HG03095 (cell line): ENCODE measurements around the gene BTF3L4.
"Not testable (repeated sequence)": the region's sequence is repeated elsewhere in the genome, so short reads cannot be mapped to it uniquely, and the experiment has no call there.

Experiments used
- ATAC-seq: cut with Tn5 transposase; IDR thresholded peaks from one replicate; pipeline ENCODE4 v1.9.1; 2021; ENCODE audit warnings: moderate library complexity; ENCODE audit not compliant: unreplicated experiment

The BTF3L4 gene

GRCh38 chr1:52055066-52055865 is 829 bp upstream of the BTF3L4 start, which contains the start of gene TXNDC12:
Gene TXNDC12 (minus strand): TSS chr1:52055191. CDS start chr1:52055096, 95 bp downstream.
- peak; percentile 47 for ATAC-seq

GRCh38 chr1:52055866-52056162 is 281 bp upstream of the BTF3L4 start:
- ATAC-seq = no peak

DNA sequence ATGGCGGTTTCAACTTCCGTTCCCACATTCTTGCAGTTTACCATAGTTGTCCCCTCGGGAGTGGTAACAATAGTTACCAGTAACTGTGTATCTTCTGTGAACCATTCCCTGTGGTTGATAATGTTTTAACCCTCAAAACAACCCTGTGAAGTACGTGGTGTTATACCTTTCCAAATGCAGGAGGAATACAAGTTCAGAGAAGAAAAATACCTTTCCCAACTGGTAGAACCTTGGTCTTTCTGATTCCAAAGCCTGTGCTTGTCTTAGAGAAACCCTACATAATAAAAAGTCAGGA is 789 bp downstream of the BTF3L4 start:
- ATAC-seq = peak; percentile 37

DNA sequence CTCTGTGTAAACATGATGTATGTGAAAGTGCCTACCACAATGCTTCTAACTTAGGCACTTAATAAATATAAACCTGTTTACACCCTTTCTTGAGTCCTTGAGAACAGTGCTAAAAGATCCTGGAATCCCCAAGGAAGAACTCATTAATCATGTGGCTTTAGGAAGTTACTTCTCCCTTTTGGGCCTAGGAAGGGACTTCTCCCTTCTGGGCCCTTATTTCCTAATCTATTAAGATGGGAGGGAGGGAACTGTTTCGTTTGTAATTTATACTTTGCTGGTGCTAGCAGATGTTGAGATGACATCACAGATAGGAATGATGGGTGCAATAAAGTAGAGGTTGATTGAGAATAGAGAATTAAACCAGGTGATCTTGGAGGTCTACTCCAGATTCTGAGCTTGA is 1.2 kb downstream of the BTF3L4 start:
- no peak for ATAC-seq

DNA sequence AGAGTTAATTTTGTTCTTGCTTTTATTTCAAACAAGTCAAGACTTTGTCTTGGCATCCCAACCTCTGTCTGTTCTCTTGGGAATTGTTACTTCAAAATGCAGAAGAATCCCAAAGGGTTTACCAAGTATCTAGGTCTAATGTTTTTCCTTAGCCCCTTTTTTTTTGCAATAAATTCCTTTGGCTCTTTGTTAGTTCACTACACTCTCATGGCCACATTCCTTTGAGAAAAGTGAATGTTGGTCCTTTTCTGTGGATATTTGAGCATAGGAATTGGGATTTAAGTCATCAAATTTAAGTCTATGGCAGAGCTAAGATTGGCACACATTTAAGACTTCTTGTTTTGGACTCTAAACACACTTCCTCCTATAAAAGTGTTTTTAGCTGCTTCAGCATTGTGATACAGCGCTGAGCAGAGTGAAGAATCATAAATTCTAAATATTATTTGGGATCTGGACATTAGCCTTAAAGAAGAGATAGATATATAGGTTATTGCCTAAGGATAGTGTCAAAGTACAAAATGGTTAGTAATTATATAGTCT is 1.9 kb downstream of the BTF3L4 start:
- ATAC-seq = no peak

- no peak for ATAC-seq
Observed at GRCh38 chr1:52059321-52059720, 3.2 kb downstream of the BTF3L4 start.

GRCh38 chr1:52059888-52060287 is 3.8 kb downstream of the BTF3L4 start:
- ATAC-seq = no peak

GRCh38 chr1:52060822-52061221 is 4.7 kb downstream of the BTF3L4 start:
- no peak for ATAC-seq

GRCh38 chr1:52063192-52063591 is 7.1 kb downstream of the BTF3L4 start:
- no peak for ATAC-seq

GRCh38 chr1:52070704-52071103 is 14.6 kb downstream of the BTF3L4 start:
- ATAC-seq = no peak

DNA sequence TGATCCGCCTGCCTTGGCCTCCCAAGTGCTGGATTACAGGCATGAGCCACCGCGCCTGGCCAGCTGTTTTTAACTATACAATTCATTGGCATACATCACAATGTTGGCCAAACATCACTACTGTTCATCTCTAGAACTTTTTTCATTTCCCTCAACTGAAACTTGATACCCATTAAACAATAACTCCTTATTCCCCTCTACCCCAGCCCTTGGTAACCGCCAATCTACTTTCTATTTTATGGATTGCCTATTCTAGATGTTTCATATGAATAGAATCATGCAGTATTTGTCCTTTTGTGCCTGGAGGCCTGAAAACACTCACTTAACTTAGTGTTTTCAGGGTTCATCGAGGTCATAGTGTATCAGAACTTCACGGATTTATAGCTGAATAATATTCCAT is 16.2 kb downstream of the BTF3L4 start:
- no peak for ATAC-seq

DNA sequence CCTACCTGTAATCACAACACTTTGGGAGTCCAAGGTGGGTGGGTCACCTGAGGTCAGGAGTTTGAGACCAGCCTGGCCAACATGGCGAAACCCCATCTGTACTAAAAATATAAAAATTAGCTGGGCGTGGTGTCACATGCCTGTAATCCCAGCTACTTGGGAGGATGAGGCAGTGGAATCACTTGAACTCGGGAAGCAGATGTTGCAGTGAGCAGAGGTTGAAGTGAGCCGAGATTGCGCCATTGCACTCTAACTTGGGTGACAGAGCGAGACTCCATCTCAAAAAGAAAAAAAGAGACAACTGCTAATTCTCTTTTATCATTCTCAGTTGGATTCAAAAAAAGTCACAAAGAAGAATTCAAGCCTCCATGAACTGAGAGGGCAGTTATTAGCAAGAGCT is 21.2 kb downstream of the BTF3L4 start:
- not testable (repeated sequence) for ATAC-seq

DNA sequence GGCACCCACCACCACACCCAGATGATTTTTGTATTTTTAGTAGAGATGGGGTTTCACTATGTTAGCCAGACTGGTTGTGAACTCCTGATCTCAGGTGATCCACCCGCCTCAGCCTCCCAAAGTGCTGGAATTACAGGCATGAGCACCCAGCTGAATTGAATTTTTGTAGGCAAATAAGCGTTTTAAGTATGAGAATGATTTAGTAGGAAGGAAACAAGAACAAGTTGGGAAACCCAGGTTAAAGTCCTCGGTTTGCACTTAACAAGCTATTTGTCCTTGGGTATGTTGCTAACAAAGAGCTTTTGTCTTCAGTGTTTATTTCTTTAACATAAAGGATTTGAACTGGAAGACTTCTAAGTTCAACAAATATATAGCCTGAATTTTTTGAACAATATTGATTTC is 23.9 kb downstream of the BTF3L4 start:
- no peak for ATAC-seq

DNA sequence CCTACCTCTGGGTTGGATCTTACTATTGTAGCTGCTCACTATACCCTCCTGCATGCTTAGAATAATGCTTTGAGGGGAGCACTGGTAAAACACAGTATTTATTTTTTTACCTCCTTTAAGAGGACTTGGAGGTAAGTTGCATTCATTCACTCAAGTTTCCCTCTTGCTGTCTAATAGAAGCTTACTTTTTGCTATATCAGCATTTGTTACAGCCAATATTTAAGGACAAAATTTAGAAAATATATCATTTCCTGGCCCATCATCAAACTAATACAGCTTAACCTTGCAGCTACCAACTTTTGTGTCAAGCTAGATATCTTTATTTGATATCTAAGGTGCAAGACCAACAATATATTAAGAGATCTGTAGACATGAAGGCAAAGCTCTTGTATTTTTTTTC is 31.8 kb downstream of the BTF3L4 start:
- not testable (repeated sequence) for ATAC-seq

GRCh38 chr1:52094300-52094699 is 38.2 kb downstream of the BTF3L4 start:
- not testable (repeated sequence) for ATAC-seq

DNA sequence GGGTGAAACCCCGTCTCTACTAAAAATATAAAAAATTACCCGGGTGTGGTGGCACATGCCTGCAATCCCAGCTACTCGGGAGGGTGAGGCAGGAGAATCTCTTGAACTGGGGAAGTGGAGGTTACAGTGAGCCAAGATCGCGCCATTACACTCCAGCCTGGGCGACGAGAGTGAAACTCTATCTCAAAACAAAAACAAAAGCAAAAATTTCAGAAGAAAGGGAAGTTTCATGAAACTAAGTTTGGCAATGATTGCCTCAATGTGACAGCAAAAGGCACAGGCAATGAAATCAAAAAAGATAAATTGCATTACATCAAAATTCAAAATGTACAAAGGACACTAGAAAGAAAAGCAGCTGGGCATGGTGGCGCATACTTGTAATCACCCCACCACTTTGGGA is 40.1 kb downstream of the BTF3L4 start:
- no peak for ATAC-seq

GRCh38 chr1:52098139-52098871 is 42.2 kb downstream of the BTF3L4 start:
- ATAC-seq = no peak

DNA sequence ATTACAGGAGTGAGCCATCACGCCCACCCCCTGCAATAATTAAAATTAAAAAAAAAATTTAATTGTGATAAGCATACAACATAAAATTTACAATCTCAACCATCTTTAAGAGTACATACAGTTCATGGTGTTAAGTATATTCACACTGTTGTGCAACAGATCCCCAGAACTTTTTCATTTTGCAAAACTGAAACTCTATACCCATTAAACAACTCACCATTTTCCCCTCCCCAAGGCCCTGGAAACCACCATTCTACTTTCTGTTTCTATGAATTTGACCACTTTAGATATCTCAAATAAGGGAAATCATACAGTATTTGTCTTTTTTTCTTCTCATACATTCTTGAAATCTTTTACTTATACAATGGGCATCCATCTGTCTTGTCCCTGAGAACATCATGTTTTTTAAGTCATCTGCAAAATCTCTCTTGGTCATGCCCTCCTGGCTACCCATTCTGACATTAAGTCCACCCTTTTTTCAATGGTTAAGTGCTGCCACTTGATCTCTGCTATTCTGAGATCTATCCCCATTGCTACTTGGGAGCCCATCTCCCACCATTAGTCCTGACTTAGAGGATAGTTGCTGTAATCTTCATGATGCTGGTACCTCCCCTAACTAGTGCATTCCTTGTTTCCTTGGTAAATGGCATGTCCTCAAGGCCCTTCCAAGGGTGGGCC is 46.4 kb downstream of the BTF3L4 start:
- no peak for ATAC-seq

DNA sequence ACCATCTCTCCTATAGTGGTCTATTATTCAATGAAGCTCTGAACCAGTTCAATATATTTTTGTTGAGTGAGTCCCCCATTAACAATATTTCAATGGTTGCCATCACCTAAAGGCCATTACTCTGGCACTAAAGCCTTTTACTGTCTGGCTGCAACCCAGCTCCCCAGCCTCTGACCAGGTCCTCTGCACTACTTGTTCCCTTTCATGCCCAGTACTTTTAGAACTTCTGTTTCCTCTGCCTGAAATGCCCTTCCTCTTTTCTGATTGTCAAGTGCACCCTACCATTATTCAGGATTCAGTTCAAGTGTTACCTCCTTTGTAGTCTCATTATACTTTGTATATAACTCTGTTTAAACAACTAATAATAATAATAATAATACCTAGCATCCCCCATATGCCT is 55.4 kb downstream of the BTF3L4 start:
- ATAC-seq = no peak

DNA sequence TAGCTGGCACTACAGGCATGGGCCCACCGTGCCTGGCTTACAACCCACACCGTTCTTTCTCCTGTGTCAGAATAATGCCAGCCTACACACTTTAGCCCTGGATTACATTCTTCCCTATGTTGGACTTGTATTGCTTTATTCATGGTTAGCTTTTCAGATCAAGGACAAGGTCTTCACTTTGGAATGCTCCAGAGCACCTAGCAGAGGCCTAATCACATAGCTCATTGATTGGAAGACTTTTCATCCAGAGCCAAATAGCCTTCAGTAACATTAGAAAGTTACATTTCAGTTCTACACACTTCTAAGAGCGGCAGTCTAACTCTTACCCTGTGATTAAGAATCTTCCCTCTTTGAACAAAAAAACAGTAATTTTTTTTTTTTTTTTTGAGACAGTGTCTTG is 56.4 kb downstream of the BTF3L4 start:
- ATAC-seq = no peak

DNA sequence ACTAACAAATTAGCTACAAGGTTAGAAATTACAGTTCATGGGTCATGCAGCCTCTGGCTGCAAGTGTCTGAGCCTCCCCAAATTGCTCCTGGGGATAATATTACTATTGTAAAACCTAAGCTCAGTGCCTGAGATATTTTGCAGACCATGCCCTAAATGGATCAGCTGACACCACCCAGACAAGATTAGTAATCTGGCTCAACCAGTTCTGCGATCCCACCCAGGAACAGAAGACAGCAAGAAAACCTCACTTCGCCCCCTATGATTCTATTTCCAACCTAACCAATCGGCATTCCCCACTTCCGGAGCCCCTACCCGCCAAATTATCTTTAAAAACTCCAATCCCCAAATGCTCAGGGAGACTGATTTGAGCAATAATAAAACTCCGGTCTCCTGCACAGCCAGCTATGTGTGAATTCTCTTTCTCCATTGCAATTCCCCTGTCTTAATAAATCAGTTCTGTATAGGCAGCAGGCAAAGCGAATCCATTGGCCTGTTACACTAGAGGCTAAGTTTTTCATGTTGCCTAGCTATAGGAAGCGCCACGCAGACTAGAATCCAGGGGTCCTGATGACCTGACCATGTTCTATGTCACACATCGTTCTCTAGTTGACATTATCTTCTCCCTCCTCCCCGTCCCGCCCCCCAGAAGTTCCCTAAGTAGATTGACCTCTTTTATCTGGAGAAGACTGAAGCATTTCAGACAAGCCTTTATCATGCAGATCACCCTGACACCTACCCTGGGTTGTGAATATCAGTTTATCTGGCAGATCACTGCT is 63.4 kb downstream of the BTF3L4 start:
- no peak for ATAC-seq
